Endometrial microvascular endothelial cells (primary cell): ENCODE results near the gene ESF1. TPM values are rescaled to one million over a fixed set of nuclear protein-coding genes. Genes with fewer than 3 reads are reported as not detected.
"Not testable (repeated sequence)": the region's sequence is repeated elsewhere in the genome, so short reads cannot be mapped to it uniquely, and the experiment has no call there.

Experiments used
- in situ Hi-C: cut with HindIII; loops from 2 replicates; pipeline ENCODE4 v1.10.0; 2017; ENCODE audit warnings: low sequenced_read_pairs, low pct_unique_long_range_greater_than_20kb; ENCODE audit errors: inconsistent ontology term
- total RNA-seq: library from RNA; depleted of rRNA; stranded (reverse); fragments of >200 nt; gene quantifications from one replicate; pipeline ENCODE4 v1.2.3, GENCODE V29; 2015; ENCODE audit errors: inconsistent ontology term

Gene ESF1
- total RNA-seq, 1 donor from 2014 or later: 6.1 TPM

GRCh38 chr20:13791540-13792459 is 7.1 kb upstream of the ESF1 start:
- in situ Hi-C loops: no loop called here

- in situ Hi-C loops: no loop called here
Observed at GRCh38 chr20:13790708-13791107, 6.0 kb upstream of the ESF1 start.

- in situ Hi-C loops: no loop called here
Observed at GRCh38 chr20:13788167-13788834, 3.6 kb upstream of the ESF1 start.

DNA sequence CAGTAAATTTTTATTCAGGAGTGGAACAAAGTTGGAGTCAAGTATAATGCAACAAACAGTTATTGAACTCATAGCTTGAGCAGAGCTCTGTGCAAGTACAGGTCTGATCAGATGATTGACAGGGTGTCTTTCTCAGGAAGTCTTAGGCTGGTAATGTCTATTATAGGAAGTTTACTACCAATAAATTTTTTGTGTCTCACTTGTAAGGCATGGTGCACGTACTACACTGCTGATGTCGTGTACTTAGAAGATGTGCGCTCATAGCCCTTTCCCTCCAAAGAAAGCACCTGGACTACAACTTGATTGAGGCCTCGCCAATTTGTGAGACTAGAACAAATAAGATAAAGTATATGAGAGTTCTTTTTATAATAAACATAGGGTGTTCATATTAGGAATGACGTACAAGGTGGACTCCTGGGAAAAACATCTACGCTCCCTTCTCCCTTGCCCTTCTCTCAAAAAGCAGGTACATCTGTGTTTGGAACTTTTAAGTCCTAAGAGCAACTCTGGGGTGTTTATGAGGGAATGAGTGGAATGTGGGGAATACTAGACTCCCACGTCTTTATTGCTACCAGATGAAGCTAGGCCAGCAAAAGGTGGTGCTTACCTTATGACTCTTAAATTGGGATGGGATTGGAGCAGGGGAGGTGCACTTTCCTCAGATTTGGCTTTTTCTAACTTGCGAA is 1.6 kb upstream of the ESF1 start:
- in situ Hi-C loops: no loop called here

GRCh38 chr20:13784271-13784892 is 337 bp downstream of the ESF1 start:
- in situ Hi-C loops: no loop called here

GRCh38 chr20:13783528-13783927 is 1.2 kb downstream of the ESF1 start:
- in situ Hi-C loops: no loop called here

DNA sequence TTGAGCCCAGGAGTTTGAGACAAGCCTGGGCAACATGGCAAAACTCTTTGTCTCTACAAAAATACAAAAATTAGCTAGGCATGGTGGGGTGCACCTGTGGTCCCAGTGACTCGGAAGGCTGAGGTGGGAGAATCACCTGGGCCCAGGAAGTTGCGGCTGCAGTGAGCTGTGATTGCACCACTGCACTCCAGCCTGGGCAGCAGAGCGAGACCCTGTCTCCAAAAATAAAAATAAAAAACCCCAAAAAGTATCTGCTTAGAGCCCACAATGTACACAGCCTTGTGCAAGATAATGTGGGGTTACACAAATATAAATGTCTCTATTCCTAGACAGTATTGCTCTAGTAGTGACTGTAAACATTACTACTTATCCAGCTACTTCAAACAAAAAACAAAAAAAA is 5.9 kb downstream of the ESF1 start:
- in situ Hi-C loops: no loop called here

- in situ Hi-C loops: no loop called here
Observed at GRCh38 chr20:13777171-13777601, 7.5 kb downstream of the ESF1 start.

DNA sequence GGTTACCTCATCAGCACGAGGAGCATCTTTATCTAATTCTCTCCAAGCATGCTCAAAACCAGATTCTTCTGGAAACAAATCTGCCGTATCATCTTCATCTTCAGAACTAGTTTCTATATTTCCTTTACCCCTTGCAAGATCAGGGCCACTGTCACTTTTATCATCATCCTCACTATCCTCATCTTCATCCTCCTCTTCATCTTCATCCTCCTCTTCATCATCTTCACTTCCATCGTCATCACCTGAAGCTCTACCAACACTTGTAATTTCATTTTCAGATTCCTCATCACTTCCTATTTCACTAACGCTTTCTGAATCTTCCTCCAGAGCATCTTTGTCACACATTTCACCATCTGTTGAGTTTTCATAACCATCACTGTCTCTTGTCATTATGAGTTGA is 8.9 kb downstream of the ESF1 start:
- in situ Hi-C loops: no loop called here

- in situ Hi-C loops: no loop called here
Observed at GRCh38 chr20:13772529-13772928, 12.2 kb downstream of the ESF1 start.

DNA sequence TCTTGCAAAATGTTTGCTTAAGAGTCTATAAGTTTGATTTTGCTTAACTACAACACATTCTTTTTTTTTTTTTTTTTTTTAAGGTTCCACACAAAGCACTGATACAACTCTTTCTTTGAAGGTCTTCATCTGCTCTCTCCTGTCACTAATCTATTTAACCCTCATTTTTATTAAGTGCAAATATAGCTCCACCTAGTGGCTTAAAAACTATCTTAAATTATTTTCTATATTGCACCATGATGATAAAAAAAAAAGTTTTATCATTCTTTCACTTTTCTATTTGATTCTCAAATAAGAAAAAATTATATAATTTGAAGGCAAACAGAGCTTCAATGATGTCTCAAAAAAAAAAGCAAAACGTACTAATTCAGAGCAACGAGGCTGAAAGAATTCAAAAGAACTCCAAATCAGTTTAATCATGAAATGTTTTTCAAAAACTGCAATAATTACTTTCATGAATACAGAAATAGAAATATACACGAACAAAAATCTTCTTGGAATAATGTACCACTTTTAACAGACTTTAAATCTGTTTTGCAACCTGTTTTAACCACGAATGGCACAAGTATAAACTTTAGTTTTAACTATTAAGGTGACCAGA is 12.8 kb downstream of the ESF1 start:
- in situ Hi-C loops: no loop called here

GRCh38 chr20:13770141-13770540 is 14.6 kb downstream of the ESF1 start:
- in situ Hi-C loops: no loop called here

- in situ Hi-C loops: no loop called here
Observed at GRCh38 chr20:13765868-13766416, 18.8 kb downstream of the ESF1 start.

- in situ Hi-C loops: no loop called here
Observed at GRCh38 chr20:13765299-13765698, 19.4 kb downstream of the ESF1 start.

GRCh38 chr20:13760451-13760946 is 24.2 kb downstream of the ESF1 start:
- in situ Hi-C loops: not testable (repeated sequence)

- in situ Hi-C loops: no loop called here
Observed at GRCh38 chr20:13758884-13759283, 25.8 kb downstream of the ESF1 start.

GRCh38 chr20:13756551-13756950 is 28.2 kb downstream of the ESF1 start:
- in situ Hi-C loops: no loop called here

DNA sequence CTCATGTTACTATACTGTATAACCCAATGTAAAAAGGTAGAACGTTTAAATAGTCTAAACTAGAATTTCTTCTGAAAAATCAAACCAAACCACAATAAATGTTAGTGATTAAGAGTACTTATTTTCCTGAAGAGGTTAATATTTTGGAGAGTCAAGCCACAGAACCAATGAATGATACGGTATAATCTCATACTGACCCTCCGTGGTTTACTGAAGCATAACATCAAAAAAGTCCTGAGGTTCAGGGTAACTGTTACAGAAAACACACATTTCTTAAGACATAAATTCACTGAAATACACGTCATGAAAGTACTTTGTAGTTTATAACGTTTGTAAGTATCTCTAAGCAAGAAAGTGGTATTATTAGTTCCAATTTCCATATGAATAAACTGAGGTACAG is 28.9 kb downstream of the ESF1 start:
- in situ Hi-C loops: no loop called here
